Skeletal muscle satellite cell (primary cell): ENCODE measurements around the gene MB.

Source experiments
- H3K27me3 ChIP-seq: 2 replicates; pipeline ENCODE4 v1.7.0; 2013; ENCODE audit warnings: low read length; ENCODE audit not compliant: control insufficient read depth, insufficient read depth
- H3K36me3 ChIP-seq: 2 replicates; pipeline ENCODE4 v1.7.0; 2013; ENCODE audit warnings: mild to moderate bottlenecking, control low read depth, low read length; ENCODE audit not compliant: insufficient read depth
- H3K4me1 ChIP-seq: 2 replicates; pipeline ENCODE4 v1.7.0; 2013; ENCODE audit warnings: low read length; ENCODE audit not compliant: control insufficient read depth, insufficient read depth
- H3K4me2 ChIP-seq: 2 replicates; pipeline ENCODE4 v1.7.0; 2013; ENCODE audit warnings: mild to moderate bottlenecking, low read length
- H3K4me3 ChIP-seq: 2 replicates; pipeline ENCODE4 v1.7.0; 2013; ENCODE audit warnings: low read length
- H3K9ac ChIP-seq: 2 replicates; pipeline ENCODE4 v1.7.0; 2013; ENCODE audit warnings: mild to moderate bottlenecking, low read depth, low read length, moderate library complexity
- H3K9me3 ChIP-seq: replicated peaks from 2 replicates; pipeline ENCODE4 v1.7.0; 2013; ENCODE audit warnings: mild to moderate bottlenecking, control low read depth, low read length

The MB gene

DNA sequence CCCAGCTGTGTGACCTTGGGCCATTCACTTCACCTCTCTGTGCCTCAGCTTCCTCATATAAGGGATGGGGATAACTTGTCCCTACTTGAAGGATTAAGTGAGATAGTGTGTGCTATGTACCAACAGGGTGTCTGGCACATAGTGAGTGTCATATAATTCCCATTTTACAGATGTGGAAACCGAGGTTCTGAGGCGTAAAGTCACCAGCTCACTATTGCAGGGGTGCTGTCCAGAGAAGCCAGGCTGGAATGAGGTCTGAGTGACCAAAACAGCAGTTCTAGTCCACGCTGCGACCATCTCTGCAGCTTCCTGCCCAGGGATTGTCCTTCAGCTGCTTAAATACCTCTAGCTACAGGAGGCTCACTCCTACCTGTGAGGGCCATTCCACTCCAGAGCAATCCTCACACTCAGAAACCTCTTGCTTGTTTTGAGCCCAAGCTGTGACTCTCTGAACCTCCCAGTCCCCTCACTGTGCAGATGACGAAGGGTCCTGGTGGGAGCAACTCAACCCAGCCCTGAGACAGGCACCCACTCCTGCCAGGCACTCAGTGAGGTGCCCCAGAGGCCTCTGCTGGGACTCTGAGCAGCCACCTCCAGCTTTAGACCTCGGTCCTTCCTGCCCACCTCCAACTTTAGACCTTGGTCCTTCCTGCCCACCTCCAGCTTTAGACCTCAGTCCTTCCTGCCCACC, 5.8 kb downstream of the MB start:
- Histone ChIP-seq H3K4me2 (no peak overlapping the region), H3K4me1 (no peaks in the 10 kb centered on the region), H3K27me3 (peaks cover 65% of the 10 kb centered on the region), H3K9ac (no peak overlapping the region), H3K9me3 (no peaks in the 10 kb centered on the region), H3K36me3 (no peaks in the 10 kb centered on the region), H3K4me3 (no peak overlapping the region)

DNA sequence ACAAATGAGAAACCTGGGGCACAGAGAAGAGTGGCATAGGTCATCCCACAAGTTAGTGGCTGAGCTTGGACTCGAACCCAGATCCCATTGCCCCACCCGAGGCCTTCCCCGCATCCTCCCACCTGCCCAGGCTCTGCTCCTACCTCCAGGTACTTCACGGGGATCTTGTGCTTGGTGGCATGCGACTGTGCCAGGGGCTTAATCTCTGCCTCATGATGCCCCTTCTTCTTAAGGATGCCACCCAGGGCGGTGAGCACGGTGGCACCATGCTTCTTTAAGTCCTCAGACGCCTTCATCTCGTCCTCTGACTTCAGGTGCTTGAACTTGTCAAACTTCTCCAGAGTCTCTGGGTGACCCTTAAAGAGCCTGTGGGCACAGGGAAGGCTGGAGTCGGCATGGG, 6.4 kb downstream of the MB start:
- Histone ChIP-seq H3K4me3 (no peak overlapping the region), H3K4me1 (no peaks in the 10 kb centered on the region), H3K9ac (no peak overlapping the region), H3K9me3 (no peaks in the 10 kb centered on the region), H3K27me3 (peaks cover 67% of the 10 kb centered on the region), H3K4me2 (no peak overlapping the region), H3K36me3 (no peaks in the 10 kb centered on the region)

DNA sequence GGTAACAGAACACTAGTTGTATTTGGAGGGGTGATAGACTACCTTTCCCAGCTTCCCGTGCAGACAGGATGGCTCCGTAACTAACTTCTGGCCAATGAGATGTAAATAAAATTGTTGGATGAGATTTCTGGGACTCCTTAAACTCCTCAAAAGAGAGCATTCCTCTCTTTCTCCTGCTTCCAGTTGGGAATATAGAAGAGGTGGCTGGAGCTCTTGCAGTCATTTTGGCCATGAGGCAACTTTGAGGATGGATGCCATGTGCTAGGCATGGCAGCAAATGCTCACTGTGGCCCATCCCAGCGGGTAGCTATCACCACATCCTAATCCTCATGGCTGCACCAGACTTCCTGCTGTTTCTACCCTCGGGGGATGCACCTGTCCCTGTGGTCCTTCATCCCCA, 7.4 kb downstream of the MB start:
- Histone ChIP-seq H3K9me3 (no peaks in the 10 kb centered on the region), H3K4me1 (no peaks in the 10 kb centered on the region), H3K27me3 (peaks cover 73% of the 10 kb centered on the region), H3K36me3 (no peaks in the 10 kb centered on the region), H3K4me3 (no peak overlapping the region), H3K9ac (no peak overlapping the region), H3K4me2 (no peak overlapping the region)

DNA sequence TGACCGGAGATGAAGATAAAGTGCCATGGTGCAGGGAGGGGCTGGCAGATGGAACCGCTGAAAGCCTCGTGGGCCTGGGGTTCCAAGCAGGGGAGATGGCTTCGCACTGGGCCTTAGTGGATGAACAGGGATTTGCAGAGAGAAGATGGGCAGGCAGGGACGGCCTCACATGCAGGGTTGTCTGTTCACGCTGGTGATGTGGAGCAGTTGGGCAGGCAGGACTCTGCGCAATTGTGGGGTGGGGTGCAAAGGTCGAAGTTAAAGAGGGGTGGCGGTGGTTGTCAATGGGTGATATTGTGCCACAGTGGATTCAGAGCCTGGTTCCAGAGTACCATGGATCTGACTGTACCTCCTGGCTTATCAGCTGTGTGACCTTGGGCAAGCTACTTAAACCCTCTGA, 7.9 kb downstream of the MB start:
- no peaks in the 10 kb centered on the region for H3K9me3 ChIP-seq
- H3K4me2 ChIP-seq, result no peak overlapping the region
- H3K4me3 ChIP-seq, result no peak overlapping the region

GRCh38 chr22:35608088-35608487, 9.0 kb downstream of the MB start:
- Histone ChIP-seq H3K9ac (no peak overlapping the region), H3K36me3 (no peaks in the 10 kb centered on the region), H3K27me3 (peaks cover 79% of the 10 kb centered on the region), H3K4me1 (no peaks in the 10 kb centered on the region), H3K9me3 (no peaks in the 10 kb centered on the region), H3K4me2 (no peak overlapping the region), H3K4me3 (no peak overlapping the region)

More for the DNA sequence above, 7.9 kb downstream of the MB start:
- Histone ChIP-seq H3K27me3 (peaks cover 78% of the 10 kb centered on the region), H3K4me1 (no peaks in the 10 kb centered on the region), H3K36me3 (no peaks in the 10 kb centered on the region), H3K9ac (no peak overlapping the region)

DNA sequence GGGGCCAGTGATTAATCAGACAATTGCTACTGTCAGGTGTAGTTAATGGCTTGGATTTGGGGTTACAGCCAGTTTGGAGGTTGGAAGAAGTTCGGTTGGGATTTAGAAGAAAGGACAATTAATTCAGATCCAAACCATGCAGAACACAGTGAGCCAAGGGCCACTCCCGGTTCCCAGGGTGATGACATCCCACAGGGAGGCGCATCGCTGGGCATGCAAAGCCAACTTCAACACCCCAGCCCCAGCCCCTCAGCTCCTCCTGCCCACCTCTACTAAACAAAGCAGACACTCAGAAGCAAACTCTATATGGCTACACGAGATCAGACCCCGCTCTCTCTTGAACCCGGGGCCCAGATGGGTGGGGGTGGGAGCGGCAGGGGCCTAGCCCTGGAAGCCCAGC, 10.2 kb downstream of the MB start:
- H3K27me3 ChIP-seq, result peaks cover 78% of the 10 kb centered on the region
- no peak overlapping the region for H3K4me3 ChIP-seq
- no peak overlapping the region for H3K9ac ChIP-seq
- H3K4me1 ChIP-seq, result no peaks in the 10 kb centered on the region
- no peak overlapping the region for H3K4me2 ChIP-seq
- H3K36me3 ChIP-seq, result no peaks in the 10 kb centered on the region
- H3K9me3 ChIP-seq, result no peaks in the 10 kb centered on the region

DNA sequence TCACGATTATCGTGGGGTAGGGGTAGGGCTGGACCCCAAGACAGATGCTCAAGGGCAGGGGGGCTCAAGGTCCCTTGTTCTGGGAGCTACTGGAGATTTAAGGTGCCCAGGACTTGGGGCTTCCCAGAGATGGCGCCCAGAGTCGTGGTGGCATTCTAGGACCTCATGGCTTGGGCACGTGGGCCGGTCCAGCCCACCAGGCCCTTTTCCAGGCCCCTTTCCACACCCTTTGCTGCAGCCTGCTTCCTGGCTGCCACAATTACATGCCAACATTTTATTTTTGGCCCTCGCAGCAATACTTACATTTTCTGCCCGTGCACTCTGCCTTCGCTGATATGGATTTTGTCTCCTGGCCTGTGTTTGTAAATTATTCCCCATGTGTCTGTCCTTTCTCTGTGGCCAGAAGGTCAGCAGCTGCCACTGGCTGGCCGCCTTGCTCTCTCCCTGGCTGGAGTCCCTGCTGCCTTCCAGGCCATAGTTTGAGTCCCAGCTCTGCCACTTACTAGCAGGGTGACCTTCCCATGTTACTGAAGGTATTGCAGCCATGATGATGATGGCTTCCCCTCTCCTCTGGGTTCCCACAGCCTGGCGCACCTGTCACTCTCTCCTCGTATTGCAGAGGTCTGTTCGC, 11.2 kb downstream of the MB start:
- H3K9ac ChIP-seq, result no peak overlapping the region
- no peaks in the 10 kb centered on the region for H3K4me1 ChIP-seq
- no peaks in the 10 kb centered on the region for H3K9me3 ChIP-seq
- peaks cover 68% of the 10 kb centered on the region for H3K27me3 ChIP-seq
- H3K4me2 ChIP-seq, result no peak overlapping the region
- H3K36me3 ChIP-seq, result no peaks in the 10 kb centered on the region
- no peak overlapping the region for H3K4me3 ChIP-seq

- Histone ChIP-seq H3K4me1 (no peaks in the 10 kb centered on the region), H3K9ac (no peak overlapping the region), H3K4me2 (no peak overlapping the region), H3K27me3 (peaks cover 62% of the 10 kb centered on the region), H3K4me3 (no peak overlapping the region), H3K36me3 (no peaks in the 10 kb centered on the region), H3K9me3 (no peaks in the 10 kb centered on the region)
These were observed 11.8 kb downstream of the MB start for GRCh38 chr22:35605369-35605680.

DNA sequence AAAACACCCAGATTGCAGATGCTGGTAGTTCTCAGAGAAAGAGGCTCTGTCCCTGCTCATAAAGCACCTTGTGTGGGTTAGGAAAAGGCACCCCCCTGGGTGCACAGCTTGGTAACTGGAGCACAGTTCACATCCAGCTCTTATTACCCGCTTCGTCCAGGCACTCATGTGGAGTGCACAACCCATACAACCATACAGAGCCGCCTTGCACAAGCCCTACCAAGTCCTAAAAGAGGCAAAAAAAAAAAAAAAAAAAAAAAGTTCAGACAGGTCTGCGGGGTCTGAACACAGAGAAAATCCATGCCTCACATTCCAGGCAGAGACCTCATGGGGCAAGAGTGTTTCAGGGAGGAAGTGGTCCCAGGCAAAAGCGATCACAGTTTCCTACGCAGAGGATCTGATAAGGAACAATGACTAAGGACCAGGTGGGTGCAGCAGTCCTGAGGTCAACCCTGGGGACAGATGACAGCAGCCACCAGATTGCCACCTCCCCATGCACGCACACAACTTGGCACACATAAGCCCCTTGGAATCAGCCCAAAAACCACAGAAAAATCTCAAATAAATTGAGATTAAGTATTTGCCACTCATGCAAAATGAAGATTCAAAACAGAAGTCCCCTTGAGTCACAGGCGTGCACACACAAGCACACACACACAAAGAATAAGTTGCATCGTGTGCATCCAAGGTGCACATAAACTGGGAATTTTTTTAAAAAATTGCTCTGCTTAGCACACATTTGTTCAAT, 12.3 kb downstream of the MB start:
- Histone ChIP-seq H3K36me3 (no peaks in the 10 kb centered on the region), H3K27me3 (peaks cover 57% of the 10 kb centered on the region), H3K4me3 (no peak overlapping the region), H3K4me1 (no peaks in the 10 kb centered on the region), H3K9ac (no peak overlapping the region), H3K9me3 (no peaks in the 10 kb centered on the region), H3K4me2 (no peak overlapping the region)

DNA sequence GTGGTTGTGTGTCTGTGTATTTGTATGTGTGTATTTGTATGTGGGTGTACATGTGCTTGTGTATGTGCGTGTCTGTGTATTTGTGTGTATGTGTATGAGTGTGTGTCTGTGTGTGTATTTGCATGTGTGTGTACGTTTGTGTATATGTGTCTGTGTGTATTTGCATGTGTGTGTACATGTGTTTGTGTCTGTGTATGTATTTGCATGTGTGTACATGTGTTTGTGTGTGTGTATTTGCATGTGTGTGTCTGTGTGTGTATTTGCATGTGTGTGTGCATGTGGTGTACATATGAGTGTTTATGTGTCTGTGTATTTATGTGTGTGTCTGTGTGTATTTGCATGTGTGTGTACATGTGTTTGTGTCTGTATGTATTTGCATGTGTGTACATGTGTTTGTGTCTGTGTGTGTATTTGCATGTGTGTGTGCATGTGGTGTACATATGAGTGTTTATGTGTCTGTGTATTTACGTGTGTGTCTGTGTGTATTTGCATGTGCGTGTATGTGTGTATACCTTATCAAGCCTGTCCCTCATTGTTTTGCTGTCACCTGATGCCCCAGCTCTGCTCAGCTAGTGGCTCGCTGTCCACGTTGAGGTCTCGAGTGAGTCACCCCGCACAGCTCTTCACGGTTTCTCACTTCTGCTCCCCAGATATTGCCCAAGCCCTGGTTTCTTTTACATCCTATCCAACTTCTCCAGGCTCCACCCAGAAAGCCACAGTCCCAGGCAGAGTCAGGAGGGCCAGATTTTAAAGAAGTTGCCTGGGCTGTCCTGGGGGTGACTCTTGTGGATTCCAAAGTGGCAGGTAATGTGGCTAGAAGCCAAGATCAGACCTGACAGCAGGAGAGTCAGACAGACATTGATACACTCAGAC, 15.2 kb downstream of the MB start:
- Histone ChIP-seq H3K27me3 (peaks cover 28% of the 10 kb centered on the region), H3K4me3 (no peak overlapping the region), H3K4me2 (no peak overlapping the region), H3K9ac (no peak overlapping the region), H3K9me3 (no peaks in the 10 kb centered on the region), H3K36me3 (no peaks in the 10 kb centered on the region), H3K4me1 (no peaks in the 10 kb centered on the region)

- Histone ChIP-seq H3K9ac (no peak overlapping the region), H3K4me1 (no peaks in the 10 kb centered on the region), H3K4me3 (no peak overlapping the region), H3K27me3 (peaks cover 22% of the 10 kb centered on the region), H3K36me3 (no peaks in the 10 kb centered on the region), H3K4me2 (no peak overlapping the region), H3K9me3 (no peaks in the 10 kb centered on the region)
These were observed 16.0 kb downstream of the MB start for GRCh38 chr22:35601013-35601580.
